ENCODE results near the gene ZNRD2.

ZNRD2 gene

GRCh38 chr11:65584106-65584505 is 13.8 kb downstream of the ZNRD2 start:
- TF ChIP-seq CTCF (IDR thresholded peaks at IDR 0.05; ENCODE audit: borderline replicate concordance, control extremely low read depth, extremely low read depth, insufficient read depth, missing control alignments), result no peak
- DNase-seq (ENCODE audit: low spot score), result no peak
- in situ Hi-C loops (cut with MboI; ENCODE audit: low sequenced_read_pairs, unreplicated experiment), result no loop called here

DNA sequence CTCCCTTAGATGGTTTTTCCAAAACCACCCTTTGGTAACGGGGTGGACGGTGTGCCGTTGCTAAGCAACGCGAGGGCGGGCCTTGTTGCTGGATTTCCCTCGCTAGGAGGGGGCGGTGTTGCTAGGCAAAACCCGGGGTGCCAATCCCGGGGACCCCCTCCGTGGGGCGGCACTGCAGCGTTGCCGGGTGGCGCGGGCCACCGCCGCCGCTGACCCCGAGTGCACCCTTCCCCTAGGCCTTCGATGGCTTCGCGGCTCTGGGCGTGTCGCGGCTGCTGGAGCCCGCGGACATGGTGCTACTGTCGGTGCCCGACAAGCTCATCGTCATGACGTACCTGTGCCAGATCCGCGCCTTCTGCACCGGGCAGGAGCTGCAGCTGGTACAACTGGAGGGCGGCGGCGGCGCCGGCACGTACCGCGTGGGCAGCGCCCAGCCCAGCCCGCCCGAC is 14.5 kb downstream of the ZNRD2 start:
- in situ Hi-C loops (cut with MboI; ENCODE audit: low sequenced_read_pairs, unreplicated experiment), result no loop called here

GRCh38 chr11:65585396-65586246 is 15.3 kb downstream of the ZNRD2 start:
- in situ Hi-C loops (cut with MboI; ENCODE audit: low sequenced_read_pairs, unreplicated experiment), result no loop called here
- no peak for TF ChIP-seq CTCF (IDR thresholded peaks at IDR 0.05; ENCODE audit: borderline replicate concordance, control extremely low read depth, extremely low read depth, insufficient read depth, missing control alignments)
- no peak for DNase-seq (ENCODE audit: low spot score)

More for the DNA sequence above, 14.5 kb downstream of the ZNRD2 start:
- TF ChIP-seq CTCF (IDR thresholded peaks at IDR 0.05; ENCODE audit: borderline replicate concordance, control extremely low read depth, extremely low read depth, insufficient read depth, missing control alignments), result no peak
- no peak for DNase-seq (ENCODE audit: low spot score)

DNA sequence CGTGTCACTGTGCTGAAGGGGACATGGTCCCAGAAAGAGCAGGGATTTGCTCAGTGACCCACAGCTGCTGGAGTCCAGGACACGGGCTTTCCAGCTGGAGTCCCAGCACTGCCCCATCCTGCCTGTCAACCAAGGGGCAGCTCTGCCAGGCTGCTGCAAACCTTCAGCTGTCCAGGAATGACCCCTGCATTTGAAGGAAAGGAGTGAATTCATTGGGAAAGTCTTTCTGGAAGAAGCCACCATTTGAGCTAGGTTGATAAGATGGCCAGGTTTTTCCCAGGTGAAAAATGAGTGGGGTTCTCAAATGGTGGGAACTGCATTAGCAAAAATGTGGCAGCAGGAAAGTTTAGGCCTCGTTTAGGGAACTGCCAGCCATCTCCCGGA is 16.0 kb downstream of the ZNRD2 start:
- DNase-seq (ENCODE audit: low spot score), result no peak
- no peak for TF ChIP-seq CTCF (IDR thresholded peaks at IDR 0.05; ENCODE audit: borderline replicate concordance, control extremely low read depth, extremely low read depth, insufficient read depth, missing control alignments)
- in situ Hi-C loops (cut with MboI; ENCODE audit: low sequenced_read_pairs, unreplicated experiment), result no loop called here

GRCh38 chr11:65586676-65587075 is 16.4 kb downstream of the ZNRD2 start:
- DNase-seq (ENCODE audit: low spot score), result no peak
- in situ Hi-C loops (cut with MboI; ENCODE audit: low sequenced_read_pairs, unreplicated experiment), result no loop called here
- TF ChIP-seq CTCF (IDR thresholded peaks at IDR 0.05; ENCODE audit: borderline replicate concordance, control extremely low read depth, extremely low read depth, insufficient read depth, missing control alignments), result no peak

DNA sequence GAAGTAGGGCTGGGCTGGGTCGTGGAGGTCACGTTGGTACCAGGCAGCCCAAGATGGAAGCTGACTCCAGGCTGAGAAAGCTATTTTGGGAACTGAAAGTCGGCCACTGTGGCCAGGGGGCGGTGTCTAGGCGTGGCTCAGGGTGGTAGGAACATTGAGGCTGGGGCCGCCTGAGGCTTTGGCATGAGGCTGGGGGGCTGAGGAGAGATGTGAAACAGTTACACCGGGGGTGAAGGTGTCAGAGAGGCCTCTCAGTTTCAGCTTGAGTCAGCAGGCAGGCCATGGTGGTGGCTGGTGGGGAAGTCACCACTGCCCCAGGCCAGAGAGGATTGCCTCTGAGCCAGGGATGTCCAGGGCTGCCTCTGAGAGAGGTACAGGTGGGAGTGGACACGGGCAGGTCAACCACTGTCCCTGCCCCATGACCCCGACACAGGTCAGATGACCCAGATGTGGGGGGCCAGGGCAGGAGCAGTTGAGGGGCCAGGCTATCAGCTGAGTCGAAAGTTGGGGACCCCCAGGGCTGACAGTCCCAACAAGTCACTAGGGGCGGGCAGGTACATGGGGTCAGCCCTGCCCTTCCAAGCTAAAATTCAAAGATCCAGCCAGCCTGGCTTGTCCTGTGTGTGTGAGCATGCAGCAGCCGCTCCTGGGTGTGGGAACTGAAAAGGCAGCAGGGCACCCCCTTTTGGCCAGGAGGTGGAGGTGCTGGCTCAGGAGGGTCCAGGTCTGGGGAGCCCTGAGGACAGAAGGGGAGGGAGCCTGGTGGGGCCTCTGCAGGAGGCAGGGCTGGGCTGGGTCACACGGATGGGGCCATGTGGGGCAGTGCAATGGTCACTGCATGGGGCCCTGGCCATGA is 18.1 kb downstream of the ZNRD2 start:
- in situ Hi-C loops (cut with MboI; ENCODE audit: low sequenced_read_pairs, unreplicated experiment), result no loop called here
- DNase-seq (ENCODE audit: low spot score), result peak; percentile 94
- TF ChIP-seq CTCF (IDR thresholded peaks at IDR 0.05; ENCODE audit: borderline replicate concordance, control extremely low read depth, extremely low read depth, insufficient read depth, missing control alignments), result peak; percentile 81

Measured in GM13976 (cell line).